GM19351 (cell line): Measurements from ENCODE around the gene DENND1B.
"Not testable (repeated sequence)": the region's sequence is repeated elsewhere in the genome, so short reads cannot be mapped to it uniquely, and the experiment has no call there.

Source experiments
- ATAC-seq: cut with Tn5 transposase; IDR thresholded peaks from one replicate; pipeline ENCODE4 v1.9.1; 2021; ENCODE audit warnings: mild to moderate bottlenecking, moderate library complexity; ENCODE audit not compliant: unreplicated experiment

The DENND1B gene

DNA sequence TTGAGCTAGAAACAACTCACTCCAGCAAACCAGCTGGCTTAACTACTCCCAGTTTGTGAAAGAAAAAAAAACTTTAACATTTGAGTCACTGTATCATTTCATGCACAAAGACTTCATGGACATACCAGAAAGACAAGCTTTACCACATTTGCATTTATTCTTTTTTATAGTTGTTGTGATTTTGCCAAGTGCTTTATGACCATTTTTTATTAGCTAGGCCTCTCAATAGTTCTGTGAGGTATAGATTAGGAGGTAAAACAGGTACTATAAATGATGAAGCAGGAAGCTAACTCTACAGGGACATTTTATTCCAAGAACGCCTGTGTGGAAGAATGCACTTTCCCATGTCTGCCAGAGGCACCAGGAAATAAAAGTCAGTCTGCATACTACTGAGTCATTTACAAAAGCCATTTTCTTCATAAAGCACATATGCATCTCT is 8.2 kb upstream of the DENND1B start:
- no peak for ATAC-seq

DNA sequence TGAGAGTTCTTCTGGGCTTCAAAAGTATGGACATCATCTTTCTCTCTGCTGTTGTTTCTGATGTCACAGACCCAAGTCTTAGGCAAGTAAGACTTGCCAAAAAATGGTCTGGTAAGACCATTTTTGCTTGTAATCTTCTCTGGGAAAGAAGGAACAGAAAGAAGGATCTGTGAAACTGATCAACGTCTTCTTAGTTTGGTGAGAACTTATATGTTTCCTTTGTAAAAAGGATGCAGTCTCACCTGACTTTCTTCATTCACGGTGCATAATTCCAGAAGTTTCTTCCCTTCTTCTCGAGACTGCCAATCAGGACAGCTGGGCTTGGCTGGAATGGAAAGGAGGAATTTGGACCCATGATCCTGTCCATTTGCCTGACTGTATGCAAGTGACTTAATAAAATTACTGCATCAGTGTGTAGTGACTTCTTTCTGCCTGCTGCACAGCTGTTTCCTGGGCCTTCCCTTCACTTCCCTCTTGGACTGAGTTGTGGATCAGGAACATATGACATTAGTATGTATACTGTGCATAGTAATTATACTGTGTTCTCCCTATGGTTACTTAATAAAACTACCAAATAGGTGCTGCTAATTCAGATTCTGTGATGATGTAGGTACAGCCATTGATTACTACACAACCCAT is 7.6 kb upstream of the DENND1B start:
- ATAC-seq = no peak

DNA sequence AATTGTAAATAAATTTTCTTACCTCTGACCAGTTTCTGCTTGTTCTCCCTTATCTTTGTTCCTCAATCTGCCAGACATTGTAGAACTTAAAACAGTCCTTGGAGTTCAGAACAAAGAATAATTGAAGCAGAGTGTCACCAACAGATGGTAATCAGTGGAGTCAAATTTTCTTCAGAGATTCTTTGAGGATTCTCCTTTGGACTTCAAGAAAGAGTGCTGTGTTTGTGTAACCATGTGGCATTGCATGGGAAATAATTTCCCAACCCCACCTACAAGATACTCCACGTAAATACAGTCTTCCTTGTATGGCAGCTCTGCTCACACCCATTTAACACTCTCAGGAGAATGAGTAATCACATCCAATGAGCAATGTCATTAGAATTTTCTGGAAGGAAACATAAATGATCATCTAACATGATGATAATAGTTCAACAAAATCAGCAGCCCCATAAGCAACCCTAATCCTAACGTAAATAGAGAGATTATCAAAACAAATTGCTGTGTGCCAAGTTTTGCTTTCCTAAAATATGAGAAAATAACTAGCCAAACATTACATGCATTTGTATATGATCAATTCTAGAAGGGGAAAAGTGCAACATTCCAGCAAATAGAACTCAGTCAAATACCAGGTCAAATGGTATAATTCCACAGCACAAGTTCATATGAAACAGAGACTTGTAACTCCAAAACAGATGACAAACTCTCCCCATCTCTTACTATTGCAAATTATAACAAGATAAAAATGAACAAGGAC is 6.9 kb upstream of the DENND1B start:
- ATAC-seq = no peak

DNA sequence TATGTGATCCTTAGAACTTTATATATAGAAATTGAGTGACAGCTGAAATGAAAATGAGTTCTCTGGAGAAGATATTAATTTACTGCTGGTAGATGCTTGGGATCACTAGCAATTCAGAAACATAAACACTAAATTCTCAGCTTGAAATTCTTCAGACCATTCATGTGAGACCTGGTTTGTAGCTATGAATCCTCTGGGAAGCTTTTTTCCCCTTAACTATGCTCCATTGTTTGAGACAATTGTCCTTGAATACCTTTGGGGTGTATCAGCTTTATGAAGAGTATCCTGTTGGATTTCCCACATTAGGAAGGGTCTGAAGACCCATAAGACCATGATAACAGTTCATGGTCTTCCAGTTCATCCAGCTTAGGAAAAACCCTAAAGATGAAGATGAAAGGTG is 4.6 kb upstream of the DENND1B start:
- ATAC-seq = no peak

DNA sequence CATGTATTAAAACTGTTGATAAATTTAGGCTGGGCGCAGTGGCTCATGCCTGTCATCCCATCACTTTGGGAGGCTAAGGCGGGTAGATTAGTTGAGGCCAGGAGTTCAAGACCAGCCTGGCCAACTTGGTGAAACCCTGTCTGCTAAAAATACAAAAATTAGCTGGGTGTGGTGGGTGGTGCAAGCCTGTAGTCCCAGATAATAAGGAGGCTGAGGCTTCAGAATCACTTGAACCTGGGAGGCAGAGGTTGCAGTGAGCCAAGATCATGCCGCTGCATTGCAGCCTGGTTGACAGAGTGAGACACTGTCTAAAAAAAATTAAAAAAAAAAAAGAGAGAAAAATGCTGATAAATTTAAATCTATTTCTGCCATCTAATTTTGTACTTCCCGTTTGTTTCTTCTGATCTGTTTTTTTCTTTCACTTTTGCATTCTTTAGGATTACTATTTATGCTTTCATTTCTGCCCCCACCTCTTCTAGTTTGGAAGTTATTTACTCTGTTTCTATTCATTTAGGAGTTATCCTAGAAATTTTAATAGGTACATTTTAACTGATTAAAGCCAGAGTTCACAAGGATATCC is 3.2 kb upstream of the DENND1B start:
- no peak for ATAC-seq

DNA sequence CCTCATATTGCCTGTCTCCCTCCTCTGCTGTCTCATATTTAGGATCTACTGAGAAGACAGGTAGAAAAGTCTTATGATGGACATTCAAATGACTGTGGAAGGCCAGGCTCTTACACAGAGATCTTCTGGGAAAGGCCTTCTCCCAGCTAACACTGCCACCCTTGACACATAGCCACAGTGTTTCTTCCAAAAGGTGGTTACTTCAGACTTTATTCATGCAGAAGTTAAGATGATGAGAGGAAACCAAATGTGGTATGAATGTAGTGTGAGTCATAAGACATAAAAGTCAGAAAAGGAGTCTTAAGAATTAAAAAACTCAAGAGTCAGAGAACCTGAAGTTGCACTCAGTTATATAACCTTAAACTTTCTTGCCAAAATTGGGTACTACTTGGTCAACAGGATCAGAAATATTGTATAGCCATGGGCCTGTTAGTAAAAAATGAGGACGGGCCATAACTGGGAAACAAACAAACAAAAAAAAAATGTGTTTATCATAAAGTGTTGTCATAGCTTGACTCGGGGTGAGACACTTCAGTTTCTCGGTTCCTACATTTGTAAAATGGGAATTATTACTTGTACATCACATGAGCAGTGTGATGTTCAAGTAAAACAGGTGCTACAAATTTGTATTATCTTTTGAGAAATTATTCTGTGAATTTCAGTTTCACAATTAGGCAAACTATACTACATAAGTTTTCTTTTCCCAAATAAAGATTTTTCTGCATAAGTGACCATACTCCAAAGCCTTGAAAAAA is 1.2 kb upstream of the DENND1B start:
- peak; percentile 33 for ATAC-seq

DNA sequence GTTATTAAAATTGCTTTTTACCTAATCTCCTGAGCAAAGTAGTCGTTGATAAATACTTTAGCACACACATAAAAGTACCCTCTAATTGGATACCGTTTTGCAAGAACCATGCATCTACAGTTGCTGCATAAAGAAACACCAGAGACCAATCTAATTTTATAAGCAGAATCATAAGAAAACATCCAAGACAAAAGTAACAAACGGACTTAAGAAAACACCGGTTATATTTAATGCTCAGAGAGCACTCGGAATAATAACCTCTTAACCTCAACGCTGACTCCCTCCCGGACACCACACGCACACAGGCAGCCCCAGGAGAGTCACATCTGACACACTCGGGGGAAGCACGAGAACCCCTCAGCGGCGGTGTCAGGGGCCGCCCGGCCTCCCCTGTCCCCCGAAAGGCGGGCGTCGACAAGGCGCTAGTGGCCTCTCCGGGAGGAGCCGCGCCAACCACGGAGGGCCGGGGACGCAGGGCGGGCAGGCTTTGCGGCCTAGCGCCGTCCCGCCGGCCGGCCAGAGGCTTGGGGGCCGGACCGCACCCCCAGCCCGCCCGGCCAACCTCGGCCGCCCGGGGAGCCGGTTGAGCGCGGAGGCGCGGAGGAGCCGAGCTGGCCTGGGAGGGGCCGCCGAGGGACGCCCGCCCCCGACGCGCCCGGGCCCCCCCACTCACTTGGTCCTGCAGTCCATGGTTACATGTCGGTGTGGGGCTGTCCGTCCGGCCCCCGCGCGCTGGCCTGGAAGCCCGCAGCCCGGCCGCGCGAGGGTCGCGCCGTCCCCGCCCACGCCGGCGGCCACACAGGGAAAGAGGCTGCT is 606 bp downstream of the DENND1B start:
- peak; percentile 26 for ATAC-seq

DNA sequence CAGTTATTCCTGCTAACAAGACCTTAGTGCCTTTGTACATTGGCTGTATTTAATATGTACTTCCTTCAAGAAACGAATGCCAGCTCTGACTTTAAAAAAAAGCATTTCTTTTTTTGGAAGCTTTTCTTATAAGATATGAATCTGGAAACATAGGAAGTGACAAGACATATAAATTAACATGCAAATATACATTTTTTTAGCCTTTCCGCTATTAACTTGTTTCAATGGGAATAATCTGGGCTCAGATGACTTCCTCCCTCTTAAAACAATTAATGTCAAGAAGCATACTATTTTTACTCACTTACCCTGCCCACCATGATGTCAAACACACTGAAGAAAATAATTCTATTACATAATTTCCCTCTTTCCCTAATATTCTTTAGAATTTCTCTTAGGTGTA is 1.4 kb downstream of the DENND1B start:
- no peak for ATAC-seq

DNA sequence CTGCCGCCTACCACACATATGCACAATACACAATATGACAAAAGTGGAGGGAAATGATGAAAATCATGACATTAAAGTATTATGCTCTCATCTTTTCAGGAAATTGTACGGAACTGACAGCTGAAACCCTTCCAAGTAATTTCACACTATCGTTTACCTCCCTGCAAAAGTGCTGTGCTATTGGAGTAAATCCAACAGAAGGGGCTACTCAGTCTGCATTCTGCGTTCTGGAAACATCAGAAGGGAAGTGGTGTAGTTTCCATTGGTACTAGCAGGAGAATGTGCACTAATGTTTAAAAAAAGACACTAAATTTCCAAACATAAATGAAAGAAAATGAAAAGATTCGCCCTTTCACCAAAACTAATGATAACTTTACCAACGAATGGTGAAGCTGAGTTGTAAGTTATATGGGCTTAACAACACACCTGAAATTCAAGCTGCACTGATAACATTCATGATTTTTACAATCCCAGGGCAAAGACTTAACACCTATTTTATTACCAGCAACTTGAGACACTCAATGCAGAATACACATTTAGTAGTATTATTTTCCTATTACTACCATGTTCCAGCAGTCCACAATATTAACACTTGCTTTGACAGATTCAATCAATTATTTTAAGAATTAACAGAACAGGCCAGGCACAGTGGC is 3.2 kb downstream of the DENND1B start:
- ATAC-seq = no peak

DNA sequence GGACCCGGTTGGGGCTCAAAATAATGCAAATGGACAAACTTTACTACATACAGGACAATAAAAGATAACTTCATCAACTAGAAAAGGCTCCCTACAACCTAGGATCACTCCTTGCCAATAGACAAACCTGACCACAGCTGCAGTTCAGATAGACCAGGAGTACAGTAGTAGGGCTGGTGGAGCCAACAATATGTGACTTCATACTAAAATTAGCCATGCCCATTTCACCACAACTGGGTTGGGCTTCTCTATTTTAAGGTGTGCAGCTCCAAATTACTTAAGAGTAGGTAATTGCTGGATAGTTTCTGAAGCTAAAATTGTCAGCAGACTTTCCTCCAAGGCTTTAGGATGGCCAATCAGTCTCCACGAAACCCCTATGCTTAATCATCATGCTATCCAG is 3.9 kb downstream of the DENND1B start:
- ATAC-seq = no peak

DNA sequence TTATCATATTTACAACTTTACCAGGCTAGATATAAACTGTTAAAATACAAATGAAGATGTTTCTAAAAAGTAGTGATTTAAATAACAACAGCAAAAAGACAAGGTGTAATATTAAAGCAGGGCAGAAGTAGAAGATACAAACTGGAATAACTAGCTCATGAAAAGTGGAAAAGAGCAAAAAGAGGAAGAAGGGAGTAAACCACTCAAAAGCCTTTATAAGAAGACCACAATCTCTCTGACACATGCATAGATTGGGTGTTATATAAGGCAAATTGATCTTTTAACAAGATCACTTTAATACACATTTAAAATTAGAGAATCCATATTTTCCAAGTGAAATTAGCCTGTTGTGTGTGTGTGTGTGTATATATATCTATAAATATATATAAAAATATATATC is 5.0 kb downstream of the DENND1B start:
- no peak for ATAC-seq

DNA sequence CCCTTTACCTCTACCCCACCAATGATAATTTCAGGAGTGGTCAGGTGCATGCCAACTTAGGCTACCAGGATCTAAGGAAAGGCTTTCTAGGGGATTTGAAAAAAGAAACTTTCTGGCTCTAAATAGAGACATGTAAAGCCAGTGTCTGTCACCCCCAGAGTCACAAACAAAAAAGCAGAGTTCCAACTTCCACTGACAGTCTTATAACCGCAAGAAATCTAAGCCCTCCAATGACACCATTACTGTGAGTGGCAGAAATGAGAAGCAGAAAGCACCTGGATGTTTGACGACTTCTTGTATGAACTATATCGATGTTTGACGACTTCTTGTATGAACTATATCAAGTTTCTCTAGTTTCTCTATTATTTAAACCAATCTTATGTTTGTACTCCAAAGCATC is 6.0 kb downstream of the DENND1B start:
- no peak for ATAC-seq

DNA sequence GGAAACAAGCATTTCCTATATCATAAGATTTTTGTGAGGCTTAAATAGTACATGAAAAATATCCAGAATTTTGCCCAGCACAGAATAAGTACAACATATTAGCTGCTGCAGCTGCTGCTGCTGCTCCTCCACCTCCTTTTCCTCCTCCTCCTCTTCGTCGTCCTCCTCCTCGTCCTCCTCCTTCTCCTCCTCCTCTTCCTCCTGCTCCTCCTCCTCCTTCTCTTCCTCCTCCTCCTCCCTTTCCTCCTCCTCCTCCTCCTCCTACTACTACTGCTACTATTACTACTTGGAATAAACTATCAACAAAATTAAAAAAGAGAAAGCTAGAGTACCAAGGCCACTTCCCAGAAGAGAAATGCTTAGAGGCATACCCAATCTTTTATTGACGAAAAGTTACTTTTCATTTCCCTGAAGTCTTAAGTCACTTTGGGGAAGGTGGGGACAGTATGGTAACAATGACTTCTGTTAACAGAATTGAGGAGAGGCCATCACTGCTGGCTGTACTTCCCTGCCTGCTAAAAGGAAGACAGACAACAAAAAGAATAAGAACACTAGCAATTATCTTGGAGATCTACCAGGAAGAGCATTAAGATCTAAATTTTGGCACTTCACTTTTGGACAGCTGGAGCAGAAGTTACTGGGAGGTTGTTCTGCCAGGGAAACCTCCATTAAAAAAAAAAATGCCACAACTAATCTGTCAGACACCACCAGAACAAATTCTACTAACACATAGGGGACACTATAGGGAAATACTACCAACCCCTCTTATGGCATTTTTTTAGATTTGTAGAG is 7.1 kb downstream of the DENND1B start:
- ATAC-seq = no peak

DNA sequence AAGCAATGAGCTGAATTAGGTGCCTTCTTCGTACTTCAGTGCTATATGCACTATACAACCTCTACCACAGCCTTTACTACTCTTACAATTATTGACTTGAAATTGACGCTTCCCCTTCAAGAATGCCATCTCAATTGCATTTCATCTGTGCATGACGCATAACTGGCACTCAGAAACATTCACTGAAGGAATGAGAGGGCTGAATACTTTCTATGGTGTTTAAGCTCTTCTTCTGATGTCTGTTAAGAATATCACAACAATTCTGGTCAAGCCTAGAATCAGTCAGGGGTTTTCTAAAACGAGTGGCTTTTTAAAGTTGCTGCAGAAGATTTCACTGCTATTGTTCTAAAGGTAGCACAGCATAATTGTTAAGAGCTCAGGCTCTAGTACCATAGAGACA is 11.5 kb downstream of the DENND1B start:
- no peak for ATAC-seq

DNA sequence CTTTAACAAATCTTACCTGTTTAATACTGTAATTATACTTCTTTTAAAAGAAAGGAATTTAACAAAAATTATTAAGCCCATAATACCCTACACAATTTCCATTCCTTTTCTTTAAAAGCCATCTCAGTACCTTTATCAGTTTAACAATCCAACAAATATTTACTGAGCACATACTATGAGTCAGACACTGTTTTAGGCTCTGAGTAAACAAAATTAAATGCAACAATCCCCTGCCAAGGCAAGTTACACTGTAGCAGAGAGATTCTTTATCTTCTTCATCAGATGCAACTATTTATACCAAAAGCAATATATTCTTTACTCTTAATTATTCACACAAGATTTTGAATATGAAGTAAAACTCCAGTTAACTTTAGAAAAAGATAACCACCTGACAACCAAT is 12.0 kb downstream of the DENND1B start:
- ATAC-seq = no peak

DNA sequence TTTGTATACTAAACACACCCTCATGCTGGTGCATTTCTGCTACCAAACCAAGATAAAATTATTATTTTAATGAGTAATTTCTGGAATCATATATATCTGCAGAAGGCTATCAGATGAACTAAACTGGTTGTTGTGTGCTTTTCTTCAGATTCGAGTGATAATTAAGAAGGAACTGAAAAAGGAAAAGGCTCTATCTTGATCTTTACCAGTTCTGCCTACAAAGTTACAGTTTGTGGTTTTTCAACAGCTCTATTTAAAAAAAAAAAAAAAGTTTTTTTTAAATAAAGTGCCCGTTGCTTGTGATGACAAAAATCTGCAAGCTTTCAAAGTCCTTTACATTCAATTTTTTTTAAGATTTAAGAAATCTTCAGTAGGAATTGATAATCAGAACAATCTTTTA is 13.6 kb downstream of the DENND1B start:
- ATAC-seq = peak; percentile 86

DNA sequence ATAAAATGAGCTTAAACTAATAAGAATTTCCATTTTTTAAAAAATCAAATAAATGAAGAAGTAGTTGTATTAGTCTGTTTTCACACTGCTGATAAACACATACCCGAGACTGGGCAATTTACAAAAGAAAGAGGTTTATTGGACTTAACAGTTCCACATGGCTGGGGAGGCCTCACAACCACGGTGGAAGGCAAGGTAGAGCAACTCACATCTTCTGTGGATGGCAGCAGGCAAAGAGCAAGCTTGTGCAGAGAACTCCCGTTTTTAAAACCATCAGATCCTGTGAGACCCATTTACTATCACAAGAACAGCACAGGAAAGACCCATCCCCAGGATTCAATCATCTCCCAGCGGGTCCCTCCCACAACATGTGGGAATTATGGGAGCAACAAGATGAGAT is 19.7 kb downstream of the DENND1B start:
- not testable (repeated sequence) for ATAC-seq

DNA sequence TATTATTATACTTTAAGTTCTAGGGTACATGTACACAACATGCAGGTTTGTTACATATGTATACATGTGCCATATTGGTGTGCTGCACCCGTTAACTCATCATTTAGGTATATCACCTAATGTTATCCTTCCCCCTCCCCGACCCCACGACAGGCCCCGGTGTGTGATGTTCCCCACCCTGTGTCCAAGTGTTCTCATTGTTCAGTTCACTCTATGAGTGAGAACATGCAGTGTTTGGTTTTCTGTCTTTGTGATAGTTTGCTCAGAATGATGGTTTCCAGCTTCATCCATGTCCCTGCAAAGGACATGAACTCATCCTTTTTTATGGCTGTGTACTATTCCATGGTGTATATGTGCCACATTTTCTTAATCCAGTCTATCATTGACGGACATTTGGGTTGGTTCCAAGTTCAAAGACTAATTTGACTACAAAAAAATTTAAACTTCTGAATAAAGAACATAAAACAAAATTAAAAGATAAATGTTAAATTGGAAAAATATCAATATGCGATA is 22.6 kb downstream of the DENND1B start:
- ATAC-seq = not testable (repeated sequence)

DNA sequence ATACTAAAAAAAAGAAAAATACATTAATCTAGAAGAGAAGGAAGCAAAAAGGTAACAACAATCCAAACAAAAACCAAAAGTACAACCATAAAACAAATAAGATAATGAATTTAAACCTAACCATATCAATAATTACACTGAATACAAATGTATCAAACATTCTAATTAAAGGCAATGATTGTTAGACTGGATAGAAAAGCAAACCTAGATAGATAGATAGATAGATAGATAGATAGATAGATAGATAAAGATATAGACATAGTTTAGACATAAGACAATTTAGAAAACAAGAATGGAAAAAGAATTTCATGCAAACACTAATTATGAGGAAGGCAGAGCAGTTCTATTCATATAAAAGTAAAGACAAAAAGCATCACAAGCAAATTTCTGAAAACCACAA is 24.9 kb downstream of the DENND1B start:
- no peak for ATAC-seq
